ENCODE measurements around the gene CLDN18.

CLDN18 gene

DNA sequence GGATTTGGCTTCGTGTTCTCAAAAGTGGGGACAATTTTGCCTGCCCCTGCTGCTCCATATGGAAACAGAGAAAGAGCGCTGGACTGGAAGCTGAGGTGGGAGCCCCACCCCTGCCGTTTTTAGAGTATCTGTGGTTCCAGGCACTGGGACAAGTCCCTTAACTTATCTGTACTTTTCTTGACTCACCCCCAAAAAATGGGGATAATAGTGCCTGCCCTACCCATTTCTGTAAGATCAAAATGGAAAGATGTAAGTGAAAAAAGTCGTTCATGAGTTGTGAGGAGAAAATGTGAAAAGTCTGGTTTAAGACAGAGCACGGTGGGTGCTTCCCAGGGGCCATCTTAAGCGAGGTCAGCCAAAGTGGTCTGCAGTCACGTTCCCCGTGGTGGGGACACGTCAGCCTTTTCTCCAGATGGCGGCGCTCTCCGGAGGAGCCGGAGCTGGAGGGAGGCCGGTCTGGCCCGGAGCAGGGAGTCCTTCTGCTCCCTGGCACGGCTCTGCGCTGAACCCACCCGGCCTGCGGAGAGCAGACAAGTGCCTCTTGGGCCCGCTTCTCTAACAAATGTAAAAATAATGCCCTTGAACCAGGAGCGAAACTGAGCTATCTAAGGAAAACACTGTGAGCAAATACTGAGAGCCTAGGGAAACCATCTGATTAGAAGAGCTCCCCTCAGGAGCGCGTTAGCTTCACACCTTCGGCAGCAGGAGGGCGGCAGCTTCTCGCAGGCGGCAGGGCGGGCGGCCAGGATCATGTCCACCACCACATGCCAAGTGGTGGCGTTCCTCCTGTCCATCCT, at the start of gene CLDN18:
CLDN18 (plus strand) TSS at position 690 of the 797 bp plus-strand sequence; CDS start at position 751, 61 bp downstream.
- DNase-seq (ENCODE audit: low spot score) = no peak

DNA sequence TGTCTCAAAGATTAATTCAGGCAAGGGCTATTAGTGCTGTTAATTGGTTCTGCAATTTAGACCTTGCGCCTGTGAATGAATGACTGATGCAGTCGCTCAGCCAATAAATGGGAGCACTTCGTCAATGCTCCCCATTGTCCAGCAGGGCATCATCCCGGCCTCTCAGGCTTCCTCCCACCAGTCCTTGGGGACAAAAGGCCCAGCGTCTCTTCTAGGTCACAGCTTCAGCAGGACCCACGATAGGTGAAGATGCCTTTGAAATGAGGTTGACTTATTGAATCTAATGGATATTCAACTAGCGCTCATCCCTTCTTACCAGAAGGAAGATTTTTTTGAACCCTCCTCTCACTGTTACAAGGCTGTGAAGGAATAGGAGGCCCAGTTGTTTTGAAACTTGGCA, 47.7 kb upstream of the CLDN18 start:
- no peak for DNase-seq (ENCODE audit: low spot score)

DNA sequence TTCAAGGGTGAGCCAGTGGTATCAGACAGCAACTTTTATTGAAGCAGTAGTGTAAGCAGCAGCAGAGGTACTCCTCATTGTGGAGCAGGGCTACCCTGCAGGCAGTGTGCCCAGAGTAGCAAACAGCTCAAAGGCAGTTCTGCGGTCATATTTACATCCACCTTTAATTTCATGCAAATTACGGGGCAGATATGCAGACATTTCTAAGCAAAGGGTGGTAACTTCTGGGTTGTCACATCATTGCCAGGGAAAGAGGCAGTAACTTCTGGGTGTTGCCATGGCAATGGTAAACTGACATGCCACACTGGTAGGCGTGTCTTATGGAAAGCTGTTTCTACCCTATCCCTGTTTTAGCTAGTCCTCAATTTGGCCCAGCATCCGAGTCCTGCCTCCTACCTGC, 46.5 kb upstream of the CLDN18 start:
- no peak for DNase-seq (ENCODE audit: low spot score)

DNA sequence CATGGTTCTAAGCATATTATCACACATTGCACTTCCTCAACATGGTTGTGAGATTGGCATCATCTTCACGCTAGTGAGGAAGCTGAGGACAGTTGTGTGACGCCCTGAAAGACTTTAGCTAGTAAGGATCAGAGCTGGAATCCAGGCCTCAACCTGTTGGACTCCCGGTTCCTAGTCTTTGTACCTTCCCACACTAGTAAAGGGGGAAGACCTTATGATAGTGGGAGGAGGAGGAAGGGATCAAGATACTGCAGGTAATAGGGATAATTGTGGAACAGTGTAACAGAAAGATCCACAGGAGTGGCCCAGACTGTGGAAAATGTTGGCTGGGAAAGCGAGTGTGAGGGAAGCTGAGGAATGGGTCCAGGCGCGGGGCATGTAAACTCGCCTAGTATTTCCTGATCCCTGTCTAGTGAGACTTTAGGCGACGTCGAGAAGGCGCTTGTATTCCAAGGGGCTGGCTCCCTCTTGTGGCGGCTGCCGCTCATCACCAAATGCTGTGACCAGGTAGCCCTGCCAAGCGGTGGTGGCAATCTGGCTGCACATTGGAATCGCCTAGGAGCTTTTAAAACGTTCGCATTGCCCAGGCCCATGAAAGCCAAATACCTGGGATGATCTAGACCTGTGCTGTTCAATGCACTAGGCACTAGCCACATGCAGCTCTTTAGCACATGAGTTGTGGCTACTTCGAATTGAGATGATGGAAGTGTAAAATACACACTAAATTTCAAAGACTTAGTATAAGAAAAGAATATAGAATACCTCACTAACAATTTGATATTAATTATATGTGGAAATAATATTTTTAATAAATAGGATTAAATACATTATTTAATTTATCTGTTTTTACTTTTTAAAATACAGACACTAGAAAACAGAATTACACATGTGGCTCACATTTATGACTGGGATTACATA, 38.8 kb upstream of the CLDN18 start:
- DNase-seq (ENCODE audit: low spot score) = peak; percentile 37

DNA sequence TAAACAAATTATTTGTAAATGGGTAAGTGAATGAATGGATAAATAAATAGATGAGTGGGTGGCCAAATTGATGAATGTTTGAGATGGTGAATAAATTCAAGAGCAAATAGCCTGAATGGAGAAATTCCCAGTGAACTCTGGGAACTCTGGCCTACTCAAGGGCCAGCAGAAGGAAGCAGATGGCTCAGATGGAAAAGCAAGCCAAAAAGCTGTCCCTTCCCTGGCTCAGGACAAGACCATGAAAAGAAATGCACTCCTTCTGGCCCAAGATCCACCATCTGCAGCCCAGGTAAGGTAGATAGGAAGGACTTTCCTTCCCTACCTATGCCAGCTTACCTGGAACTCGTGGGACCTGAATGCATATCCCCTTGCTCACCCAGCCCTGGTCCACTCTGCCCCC, 37.6 kb upstream of the CLDN18 start:
- DNase-seq (ENCODE audit: low spot score) = no peak

DNA sequence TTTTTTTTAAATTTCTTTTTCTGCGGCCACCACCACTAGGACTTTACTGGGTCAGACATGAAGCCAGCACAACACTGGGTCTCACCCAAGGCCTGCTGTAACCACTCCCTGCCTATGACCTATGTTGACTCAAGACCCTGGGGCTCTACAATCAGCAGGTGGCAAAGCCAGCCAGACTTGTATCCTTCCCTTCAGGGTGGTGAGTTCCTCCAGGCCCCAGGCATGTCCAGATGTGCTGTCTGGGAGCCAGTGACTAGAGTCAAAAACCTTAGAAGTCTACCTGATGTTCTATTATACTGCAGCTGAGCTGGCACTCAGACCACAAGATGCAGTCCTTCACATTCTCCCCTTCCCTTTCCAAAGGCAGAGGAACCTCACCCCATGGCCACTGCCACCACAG, 31.6 kb upstream of the CLDN18 start:
- no peak for DNase-seq (ENCODE audit: low spot score)

DNA sequence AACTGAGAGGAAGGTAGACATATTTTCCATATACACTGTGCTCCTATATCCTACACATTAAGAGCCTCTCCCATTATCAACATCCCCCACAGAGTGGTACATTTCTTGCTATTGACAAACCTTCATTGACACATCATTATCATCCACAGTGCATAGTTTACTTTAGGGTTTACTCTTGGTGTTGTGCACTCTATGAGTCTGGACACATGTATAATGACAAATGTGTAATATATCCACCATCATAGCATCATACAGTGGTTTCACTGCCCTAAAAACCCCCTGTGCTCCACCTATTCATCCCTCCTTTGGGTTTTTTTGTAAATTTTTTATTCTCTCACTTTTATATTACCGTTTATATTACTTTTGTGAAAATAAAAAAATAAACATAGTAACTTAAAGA, 22.2 kb upstream of the CLDN18 start:
- DNase-seq (ENCODE audit: low spot score) = no peak

DNA sequence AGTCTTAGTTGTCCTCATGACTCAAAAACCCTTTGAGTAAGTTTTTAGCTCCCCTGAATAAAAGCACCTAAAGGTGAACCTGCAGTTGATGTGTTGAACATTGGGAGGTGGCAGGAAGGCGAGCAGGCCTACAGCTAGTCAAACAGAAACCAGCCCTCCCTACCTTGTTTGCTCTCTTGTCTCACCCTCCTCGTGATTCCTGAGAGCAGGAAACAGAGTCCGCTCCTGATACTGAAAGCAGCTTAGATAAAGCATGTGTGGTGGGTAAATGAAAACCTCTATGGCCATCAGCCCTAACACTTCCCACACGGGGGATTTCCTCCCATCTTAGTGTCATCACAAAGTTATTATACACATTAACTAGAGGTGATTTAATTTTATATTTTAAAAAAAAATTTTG, 21.8 kb upstream of the CLDN18 start:
- DNase-seq (ENCODE audit: low spot score) = no peak

DNA sequence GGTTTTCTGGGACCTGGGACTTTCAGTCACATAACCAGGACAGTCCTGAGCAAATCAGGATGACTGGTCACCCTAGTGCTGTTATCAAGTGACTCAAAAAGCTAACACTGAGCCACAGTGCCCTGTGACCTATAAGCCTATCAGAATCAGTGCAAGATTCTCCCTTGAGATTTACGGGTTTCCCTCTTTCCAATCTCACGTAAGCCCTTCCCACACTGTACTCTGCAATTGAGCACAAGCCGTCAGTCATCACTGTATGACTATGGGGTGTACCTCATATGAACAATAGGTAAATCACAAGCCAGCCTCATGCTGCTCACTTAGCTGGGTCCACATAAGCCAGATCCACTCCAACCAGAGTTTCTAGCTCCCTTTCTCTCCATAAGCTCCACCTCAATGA, 21.0 kb upstream of the CLDN18 start:
- no peak for DNase-seq (ENCODE audit: low spot score)

DNA sequence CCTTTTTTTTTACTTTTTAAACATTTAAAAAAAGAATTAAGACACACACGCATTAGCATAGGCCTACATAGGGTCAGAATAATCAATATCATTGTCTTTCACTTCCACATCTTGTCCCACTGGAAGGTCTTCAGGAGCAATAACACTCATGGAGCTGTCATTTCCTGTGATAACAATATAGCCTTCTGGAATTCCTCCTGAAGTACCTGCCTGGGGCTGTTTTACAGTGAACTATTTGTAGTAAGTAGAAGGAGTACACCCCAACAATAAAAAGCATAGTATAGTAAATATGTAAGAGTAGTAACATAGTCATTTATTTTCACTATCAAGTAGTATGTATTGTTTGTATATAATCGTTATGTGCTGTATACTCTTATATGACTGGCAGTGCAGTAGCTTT, 19.5 kb upstream of the CLDN18 start:
- no peak for DNase-seq (ENCODE audit: low spot score)

DNA sequence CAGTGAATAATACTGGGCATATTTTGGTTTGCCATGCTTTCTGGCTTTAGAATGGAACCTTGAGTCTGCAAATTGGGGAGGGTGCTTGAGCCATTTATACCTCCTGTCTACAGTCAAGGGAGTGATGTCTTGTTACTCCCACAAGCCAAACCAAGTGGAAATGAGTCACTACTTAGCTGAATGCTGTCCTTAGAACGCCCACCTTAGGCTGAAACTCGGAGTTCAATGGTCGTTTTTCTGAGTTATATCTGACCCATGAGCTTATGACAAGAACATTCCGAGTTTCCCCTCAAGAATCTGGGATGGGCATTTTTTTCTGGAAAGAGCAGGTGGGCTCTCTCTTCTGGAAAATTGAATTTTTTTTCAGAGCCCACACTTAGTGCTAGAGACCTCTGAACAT, 17.4 kb upstream of the CLDN18 start:
- no peak for DNase-seq (ENCODE audit: low spot score)

DNA sequence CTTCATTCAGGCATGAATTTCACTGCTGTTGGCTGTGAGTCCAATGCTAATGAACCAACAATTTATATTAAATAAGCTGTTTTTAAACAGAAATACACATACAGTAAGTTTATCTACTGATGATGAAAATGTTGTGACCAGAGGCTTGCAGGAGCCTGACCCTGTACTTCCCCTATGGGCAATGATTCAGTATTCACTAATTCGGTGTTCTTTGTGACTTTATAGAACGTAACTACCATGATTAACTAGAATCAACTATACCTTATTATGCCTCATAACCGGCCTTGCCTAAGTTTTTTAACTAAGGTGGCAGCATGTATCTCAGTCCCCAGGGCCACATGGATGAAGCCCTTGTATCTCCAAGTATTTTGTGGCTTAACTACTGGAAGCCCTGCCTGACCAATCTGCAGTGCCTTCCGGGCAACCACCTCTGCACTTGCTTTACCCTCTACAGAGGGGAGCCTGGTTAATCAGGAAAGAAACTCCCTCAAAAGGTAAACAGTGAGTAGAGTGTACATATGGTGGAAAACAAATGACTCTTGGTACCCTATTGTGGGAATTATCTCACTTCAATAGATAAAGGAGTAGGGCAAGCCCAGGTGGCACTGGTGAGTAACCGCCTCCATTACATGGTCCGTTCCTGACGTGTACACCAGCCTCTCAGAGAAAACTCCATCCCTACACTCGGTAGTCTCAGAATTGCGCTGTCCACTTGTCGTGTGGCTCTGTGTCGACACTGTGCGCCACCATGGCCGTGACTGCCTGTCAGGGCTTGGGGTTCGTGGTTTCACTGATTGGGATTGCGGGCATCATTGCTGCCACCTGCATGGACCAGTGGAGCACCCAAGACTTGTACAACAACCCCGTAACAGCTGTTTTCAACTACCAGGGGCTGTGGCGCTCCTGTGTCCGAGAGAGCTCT, 11.6 kb upstream of the CLDN18 start:
- no peak for DNase-seq (ENCODE audit: low spot score)

DNA sequence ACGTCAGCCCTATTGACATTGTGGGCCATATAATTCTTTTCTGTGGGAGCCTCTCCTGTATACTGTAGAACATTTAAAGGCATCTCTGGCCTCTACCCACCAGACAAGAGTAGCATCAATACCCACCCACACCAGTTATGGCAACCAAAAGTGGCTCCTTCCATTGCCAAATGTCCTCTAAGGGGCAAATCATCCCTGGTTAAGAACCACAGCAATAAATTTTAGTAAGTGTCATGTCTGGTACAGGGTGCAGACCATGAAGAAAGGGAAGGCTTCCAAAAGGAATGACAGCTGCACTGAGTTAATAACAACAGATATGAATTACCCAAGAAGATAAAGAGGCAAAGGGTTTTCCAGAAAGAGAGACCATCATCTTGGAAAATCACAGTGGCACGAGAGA, 6.9 kb upstream of the CLDN18 start:
- no peak for DNase-seq (ENCODE audit: low spot score)

DNA sequence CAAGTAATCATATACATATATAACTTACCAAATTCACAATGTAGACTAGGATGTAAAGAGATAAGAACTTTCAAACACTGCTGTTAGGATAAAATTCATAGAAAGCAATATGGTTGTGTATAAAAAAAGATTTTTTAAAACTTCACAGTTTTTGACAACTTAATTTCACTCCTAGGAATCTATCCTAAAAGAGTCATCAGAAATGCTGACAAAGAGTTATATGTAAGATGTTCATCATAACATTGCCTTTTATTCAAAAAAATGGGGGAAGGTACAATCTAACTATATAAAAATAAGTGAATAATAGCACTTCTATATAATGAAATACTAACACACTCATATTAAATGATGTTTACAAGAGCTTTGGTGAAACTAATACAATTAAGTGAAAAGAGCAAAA, 4.3 kb upstream of the CLDN18 start:
- DNase-seq (ENCODE audit: low spot score) = no peak

DNA sequence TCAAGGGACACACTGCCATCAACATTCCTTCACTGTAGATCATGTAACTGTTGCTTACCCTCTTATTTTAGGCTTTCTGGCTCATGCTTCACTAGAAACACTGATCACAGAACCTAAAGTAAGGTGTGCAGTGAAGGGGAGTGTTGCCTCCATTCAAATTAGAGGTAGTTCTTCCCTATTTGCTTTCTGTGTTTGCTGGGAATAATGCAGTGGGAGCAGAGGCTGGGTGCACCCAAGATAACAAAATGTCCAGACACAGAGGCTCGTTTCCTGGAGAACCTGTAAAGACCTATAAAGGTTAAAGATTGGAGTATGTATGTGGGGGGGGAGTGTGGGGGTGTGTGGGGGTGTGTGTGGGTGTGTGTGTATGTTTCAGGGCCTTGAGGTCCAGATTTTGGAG, 2.1 kb upstream of the CLDN18 start:
- DNase-seq (ENCODE audit: low spot score) = no peak

DNA sequence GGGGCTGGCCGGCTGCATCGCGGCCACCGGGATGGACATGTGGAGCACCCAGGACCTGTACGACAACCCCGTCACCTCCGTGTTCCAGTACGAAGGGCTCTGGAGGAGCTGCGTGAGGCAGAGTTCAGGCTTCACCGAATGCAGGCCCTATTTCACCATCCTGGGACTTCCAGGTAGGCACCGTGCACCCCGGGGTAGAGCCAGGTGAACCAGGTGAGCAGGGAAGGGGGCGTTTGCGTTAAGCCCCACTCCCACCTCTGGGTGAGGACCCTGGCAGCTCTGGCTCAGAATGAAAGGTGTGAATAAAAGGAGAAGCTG, 267 bp downstream of the CLDN18 start:
- DNase-seq (ENCODE audit: low spot score) = no peak

DNA sequence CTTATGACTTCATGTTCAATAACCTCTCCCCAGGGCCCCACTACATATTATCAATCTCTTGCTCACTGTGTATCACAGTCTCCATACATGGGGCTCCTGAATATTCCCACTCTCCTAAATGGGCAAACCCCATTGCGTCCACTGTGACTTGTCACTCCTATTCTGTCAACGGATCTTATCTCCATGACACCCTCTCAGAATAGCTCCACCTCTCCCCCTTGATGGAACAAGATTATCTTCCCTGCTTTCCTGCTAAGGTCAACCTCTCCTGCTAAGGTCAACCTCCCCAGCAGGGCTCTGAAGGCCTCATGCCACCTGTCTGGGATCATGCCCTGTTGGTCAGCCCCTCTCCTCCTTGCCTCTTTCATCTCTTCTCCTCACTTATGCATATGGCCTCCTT, 1.8 kb downstream of the CLDN18 start:
- no peak for DNase-seq (ENCODE audit: low spot score)

DNA sequence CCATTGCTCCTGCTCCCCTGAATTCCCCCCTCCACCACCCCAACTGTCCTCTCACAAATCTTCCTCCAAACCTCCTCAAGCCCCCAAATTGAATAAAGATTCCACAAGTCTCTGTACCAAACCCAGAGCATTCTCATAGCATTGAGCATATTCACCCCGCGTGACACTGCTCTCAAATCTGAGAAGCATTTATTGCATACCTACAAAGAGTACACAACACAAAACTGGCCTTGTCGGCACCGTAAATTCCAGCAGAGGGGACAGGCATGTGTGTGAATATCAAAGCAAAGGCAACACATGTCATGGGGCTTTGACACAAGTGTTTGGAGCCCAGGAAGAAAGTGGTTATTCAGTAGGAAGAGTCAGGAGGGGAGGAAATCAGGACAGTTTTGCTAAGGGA, 2.6 kb downstream of the CLDN18 start:
- DNase-seq (ENCODE audit: low spot score) = no peak

DNA sequence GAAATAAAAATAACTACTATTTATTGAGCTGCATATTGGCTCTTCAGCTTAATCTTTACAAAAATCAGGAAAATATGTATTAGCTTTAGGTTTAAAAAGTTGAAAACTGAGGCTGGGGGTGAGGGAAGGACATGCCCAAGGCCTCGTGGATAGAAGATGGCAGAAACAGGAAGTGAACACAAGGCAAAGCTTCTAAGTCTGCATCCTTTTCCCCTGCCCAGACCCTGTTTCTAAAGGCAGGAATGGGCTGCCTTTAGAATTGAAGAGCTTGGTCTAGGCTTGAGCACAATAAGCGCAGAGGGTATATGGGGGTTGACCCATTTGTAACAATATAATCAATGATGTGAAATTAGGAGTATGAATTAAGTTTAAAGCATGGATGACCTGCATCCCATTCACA, 6.1 kb downstream of the CLDN18 start:
- no peak for DNase-seq (ENCODE audit: low spot score)

DNA sequence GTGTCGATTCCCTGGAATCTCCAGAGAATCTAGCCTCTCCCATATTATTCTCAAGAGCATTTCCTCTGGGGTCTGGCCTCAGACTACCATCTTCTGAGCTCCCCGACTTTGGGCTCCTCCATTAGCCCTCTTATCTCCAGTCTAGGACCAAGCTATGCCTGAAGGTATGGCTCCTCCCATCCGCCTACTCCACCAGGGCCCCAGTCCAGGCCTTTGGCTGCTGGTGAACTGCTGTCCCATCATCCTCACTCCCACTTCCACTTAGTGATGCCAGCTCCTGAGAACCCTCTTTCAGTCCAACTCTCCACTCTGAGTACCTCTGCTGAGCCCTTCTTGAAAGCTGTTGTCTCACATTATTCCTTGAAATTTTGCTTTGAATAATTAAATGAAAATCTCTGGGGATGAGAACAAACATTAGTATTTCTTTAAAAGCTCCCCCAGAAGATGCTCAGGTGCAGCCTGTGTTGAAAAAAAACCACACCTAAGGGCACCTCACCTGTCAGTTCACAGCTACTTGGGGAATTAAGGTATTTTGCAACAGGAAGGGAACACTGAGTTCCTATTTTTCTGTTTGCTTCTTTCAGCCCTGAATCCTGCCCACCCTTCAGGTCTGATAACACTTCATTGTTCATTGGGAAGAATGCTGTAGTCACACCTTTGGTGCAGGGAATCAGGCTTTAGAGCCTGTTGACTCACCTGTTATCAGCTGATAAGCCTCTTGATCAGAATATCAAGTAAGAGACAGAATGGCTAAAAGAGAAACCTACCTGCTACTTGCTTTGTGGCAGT, 9.5 kb downstream of the CLDN18 start:
- DNase-seq (ENCODE audit: low spot score) = no peak

DNA sequence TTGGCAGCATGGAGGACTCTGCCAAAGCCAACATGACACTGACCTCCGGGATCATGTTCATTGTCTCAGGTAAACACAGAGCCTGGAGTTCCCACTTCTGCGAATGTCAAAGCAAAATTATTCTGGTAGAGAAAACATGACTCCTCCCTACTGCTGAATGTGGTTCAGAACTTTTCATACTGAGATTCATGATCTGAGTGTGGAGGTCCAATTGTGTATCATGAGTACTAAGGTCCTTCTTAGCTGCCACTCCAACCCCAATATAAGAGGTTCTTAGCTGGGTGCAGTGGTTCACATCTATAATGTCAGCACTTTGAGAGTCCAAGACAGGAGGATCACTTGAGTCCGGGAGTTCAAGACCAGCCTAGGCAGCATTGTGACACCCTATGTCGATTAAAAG, 13.8 kb downstream of the CLDN18 start:
- DNase-seq (ENCODE audit: low spot score) = no peak

DNA sequence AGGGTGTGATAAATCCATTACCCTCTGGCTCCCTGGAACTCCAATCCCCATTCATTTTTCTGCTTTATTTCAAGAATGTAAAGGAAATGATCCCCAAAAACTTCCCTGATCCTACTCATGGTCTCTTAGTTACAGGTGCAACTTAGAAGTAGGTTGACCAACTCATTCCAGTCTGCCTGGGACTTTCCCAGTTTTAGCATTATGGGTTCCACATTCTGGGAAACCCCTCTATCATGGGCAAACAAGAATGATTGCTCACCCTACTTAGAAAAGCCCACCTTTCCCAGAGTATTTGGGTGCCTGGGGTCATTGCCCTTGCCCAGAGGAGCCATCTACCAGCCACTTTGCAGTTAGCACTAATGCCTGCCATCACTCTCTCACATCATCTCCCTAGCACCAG, 15.6 kb downstream of the CLDN18 start:
- no peak for DNase-seq (ENCODE audit: low spot score)
